Vagina (tissue), 2 donors: ENCODE measurements around the gene KAT2B.

Experiments used
- CTCF ChIP-seq, 3 experiments: fragments of 450-650 bp in 2 of 3; fragments of 200-600 bp in 1 of 3; sonication (generic) in 1 of 3; IDR thresholded peaks; one replicate each; pipeline ENCODE4 v1.5.1; 2017 to 2019; ENCODE audit warnings: antibody characterized with exemption in 3 of 3, mild to moderate bottlenecking in 2 of 3, moderate library complexity in 2 of 3
- POLR2A ChIP-seq, 2 donors: fragments of 450-650 bp; IDR thresholded peaks; one replicate each; pipeline ENCODE4 v1.6.1; 2017; ENCODE audit warnings: antibody characterized with exemption in 2 of 2, mild to moderate bottlenecking in 2 of 2, moderate library complexity in 2 of 2
- POLR2AphosphoS5 ChIP-seq, 2 donors: sonication (generic); formaldehyde crosslinking; IDR thresholded peaks; one replicate each; pipeline ENCODE4 v1.9.0; 2017; ENCODE audit warnings: antibody characterized with exemption in 2 of 2, mild to moderate bottlenecking in 2 of 2, low read depth in 1 of 2; ENCODE audit not compliant: insufficient read depth in 1 of 2

GRCh38 chr3:20027136-20027535, 13.1 kb upstream of the KAT2B start:
- TF ChIP-seq CTCF (IDR thresholded peaks at IDR 0.05) (no peak), POLR2A (IDR thresholded peaks at IDR 0.05) (no peak), POLR2AphosphoS5 (IDR thresholded peaks at IDR 0.05; ENCODE audit: insufficient read depth in 1 of 2, low read depth in 1 of 2) (no peak)
